MV-4-11 (cell line): ENCODE data around the gene TNRC6C.
"Not testable (repeated sequence)": the region's sequence is repeated elsewhere in the genome, so short reads cannot be mapped to it uniquely, and the experiment has no call there.

Source experiments
- DNase-seq: peaks from one replicate; lab custom pipeline; 2025; lab: John Stamatoyannopoulos, UW

The TNRC6C gene

DNA sequence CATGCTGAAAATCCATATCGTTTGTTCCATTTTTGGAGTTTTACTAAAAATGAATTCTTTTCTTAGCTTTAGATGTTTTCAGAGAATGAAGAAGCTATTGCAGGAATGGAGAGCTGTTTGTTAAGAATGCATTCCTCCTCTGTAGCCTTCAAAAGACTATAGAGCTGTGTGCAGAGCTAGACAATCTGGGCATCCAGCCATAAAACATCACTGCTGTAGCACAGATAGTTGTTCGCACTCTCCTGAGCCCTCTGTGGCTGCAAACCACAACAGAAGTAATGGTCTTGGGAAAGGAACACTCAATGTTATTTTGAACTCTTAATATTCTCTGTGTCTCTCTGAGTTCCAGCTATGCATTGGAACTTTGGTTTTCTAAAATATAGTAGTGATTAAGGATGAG lies 4.9 kb downstream of the TNRC6C start:
- DNase-seq: peak; percentile 69

DNA sequence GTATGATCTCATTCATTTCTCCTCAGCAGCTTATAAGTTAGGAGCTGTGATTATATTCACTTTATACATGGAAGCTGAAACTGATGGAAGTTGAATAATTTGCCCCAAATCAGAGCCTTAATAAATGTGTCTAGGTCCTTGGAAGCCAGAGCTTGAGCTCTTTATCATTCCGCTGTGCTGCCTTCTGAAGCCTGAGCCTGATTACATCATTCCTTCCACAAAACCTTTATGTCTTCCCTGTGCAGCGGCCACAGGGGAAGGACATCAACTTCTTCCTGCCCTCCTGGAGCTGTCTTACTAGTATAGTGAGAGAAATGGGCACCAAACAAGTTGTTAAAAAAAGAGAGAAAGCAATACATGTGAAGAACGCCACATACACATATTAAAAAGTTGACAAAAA lies 6.8 kb downstream of the TNRC6C start:
- no peak for DNase-seq

DNA sequence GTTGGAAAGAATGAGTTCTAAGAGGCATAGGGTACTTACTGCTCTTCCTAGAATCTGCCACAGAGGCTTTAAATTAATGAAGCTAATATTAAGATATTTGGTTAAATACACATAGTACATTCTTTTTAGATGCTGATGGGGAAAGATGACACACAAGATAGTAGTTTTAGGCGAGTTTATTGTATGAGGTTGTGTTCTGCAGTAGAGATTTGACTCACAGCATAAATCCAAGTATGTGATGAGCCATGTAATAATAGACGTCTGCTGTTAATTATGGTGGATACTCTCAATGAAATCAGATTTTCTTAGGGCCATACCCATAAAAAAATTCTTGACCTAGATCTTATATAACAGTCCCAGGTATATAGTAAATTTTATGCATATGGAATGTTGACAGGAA lies 8.0 kb downstream of the TNRC6C start:
- no peak for DNase-seq

DNA sequence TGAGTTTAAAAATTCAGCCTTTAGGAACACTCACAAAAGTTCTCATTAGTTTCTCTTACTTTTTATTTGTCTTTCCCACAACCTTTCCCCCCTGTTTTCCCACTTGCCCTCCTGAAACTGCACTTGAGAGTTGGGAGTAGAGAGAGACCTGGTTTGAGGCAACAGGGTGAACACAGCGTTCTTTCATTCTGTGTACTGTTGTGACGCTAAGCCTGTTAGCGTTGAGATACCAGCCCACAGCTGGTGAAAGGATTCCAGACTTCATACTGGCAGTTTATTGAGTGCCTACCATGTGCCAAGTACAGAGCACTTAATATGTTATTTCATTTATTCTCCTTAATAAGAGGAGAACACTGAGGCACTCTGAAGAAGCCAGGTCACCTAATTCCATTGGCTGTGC lies 10.3 kb downstream of the TNRC6C start:
- DNase-seq: no peak

DNA sequence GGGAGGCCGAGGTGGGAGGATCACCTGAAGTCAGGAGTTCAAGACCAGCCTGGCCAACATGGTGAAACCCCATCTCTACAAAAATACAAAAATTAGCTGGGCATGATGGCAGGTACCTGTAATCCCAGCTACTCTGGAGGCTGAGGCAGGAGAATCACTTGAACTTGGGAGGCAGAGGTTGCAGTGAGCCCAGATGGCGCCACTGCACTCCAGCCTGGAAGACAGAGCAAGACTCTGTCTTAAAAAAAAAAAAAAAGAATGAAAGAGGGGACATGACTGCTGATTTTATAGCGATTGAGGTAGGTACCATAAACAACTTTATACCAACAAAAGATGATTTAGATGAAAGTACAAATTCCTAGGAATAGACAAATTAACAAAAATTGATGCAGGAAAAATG lies 13.8 kb downstream of the TNRC6C start:
- DNase-seq: not testable (repeated sequence)

DNA sequence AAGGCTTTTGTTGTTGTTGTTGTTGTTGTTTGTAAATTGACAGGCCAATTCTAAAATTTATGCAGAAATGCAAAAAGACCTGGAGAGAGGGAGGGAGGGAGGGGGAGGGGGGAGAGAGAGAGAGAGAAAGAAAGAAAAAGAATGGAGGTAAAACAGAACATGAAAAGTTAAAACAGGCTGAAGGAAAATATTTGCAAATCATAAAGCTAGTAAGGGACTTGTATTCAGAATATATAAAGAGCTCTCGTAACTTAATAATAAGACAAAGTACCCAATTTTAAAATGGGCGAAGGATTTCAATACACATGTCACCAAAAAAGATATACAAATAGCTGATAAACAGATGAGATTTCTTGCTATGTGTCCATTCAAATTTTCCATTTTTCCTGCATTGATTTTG lies 15.4 kb downstream of the TNRC6C start:
- DNase-seq: no peak

DNA sequence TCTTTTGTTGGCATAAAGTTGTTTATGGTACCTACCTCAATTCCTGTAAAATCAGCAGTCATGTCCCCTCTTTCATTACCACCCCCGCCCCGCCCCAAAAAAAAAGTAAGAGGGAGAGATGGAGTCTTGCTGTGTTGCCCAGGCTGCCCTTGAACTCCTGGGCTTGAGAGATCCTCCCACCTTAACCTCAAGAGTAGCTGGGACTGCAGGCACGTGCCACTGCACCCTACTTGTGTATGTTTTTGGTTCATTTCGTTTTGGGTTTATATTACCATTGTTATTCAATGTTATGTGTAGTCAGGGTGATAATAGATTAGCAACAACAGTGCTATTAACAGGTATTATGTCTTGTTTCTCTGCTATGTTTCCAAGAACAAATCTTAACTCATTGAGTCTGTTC lies 15.9 kb downstream of the TNRC6C start:
- DNase-seq: no peak

DNA sequence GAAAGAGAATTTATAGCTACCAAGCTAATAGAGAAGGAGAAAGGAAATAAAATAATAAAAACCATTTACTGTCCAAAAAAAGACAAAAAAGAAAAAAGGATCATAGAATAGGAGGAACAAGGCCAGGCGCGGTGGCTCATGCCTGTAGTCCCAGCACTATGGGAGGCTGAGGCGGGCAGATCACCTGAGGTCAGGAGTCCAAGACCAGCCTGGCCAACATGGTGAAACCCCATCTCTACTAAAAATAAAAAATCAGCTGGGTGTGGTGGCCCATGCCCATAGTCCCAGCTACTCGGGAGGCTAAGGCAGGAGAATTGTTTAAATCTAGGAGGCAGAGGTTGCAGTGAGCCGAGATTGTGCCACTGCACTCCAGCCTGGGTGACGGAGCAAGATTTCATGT lies 23.9 kb downstream of the TNRC6C start:
- DNase-seq: not testable (repeated sequence)

DNA sequence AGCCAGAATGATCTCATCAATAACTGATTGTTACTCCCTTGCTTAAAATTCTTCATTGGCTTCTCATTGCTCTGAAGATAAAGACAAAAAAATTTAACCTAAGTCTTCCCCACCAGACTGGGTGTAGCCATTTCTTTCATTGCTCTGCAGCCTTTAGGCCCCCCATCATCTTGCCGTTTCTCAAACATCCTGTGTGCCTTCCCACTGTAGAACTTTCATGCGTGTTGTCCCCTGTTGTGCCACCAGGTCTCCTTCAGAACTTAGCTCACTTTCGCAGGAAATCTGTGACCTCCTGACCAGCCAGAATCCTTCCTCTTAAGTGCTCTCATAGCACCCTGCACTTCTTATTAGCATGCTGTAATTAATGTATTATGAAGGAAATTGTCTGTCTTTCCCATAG lies 31.8 kb downstream of the TNRC6C start:
- no peak for DNase-seq

DNA sequence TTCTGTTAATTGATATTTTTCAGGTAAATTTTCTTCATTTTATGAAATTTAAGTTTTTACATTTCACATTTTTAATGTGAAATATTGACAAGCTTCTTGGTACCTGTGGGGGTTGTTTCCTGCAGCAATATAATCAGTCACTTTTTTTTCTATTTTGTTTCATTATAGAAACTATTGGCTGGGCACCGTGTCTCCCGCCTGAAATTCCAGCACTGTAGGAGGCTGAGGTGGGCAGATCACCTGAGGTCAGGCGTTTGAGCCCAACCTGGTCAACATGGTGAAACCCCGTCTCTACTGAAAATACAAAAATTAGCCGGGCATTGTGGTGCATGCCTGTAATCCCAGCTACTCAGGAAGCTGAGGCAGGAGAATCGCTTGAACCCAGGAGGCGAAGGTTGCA lies 35.2 kb downstream of the TNRC6C start:
- not testable (repeated sequence) for DNase-seq

DNA sequence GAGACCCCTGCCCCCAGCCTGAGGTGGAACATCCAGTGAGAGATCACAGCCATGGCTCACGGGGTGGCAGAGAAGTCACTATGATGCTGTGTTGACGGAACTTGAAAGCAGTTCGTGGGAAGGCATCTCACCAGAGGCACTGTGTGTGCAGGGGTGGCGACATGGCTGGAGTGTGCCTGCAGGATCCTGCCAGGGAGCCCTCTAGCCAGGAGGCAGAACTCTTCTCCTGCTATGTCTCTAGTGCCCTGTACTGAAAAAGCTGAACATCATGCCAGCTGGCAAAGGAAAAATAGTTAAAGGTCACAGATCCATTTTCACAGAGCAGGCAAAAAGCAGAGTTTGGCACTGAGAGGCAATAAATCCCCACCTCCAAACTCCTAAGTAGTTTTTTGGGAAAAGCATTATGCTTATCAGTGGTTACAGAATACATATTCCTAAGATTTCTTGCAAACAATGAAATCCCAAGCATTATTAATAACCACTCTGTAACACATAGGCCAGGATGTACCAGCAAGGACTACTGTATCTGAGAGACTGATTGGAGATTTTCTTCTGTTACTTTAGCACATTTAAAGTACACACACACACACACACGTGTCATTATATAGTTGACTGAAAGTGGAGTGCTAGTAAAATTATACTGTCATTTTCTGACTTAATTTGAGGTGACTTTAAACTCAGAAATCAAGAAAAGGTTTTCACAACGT lies 36.8 kb downstream of the TNRC6C start:
- DNase-seq: no peak

DNA sequence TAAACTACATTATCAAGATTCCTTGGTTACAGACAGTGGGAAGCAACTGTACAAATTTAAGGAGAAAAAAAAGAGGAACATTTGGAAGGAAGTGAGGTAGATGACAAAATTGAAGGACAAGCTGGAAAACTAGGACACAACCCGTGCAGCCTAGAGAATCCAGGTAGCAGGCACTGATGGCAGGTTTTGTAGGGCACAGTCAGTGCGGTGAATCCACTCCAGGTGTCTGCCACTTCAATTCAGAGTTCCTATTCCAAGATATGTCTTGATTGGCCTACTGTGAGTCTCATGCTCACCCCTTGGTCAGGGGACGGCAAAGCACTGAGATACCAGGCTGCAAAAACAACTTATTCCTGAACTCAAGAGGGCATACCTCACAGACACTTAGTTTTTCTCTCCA lies 37.8 kb downstream of the TNRC6C start:
- no peak for DNase-seq

DNA sequence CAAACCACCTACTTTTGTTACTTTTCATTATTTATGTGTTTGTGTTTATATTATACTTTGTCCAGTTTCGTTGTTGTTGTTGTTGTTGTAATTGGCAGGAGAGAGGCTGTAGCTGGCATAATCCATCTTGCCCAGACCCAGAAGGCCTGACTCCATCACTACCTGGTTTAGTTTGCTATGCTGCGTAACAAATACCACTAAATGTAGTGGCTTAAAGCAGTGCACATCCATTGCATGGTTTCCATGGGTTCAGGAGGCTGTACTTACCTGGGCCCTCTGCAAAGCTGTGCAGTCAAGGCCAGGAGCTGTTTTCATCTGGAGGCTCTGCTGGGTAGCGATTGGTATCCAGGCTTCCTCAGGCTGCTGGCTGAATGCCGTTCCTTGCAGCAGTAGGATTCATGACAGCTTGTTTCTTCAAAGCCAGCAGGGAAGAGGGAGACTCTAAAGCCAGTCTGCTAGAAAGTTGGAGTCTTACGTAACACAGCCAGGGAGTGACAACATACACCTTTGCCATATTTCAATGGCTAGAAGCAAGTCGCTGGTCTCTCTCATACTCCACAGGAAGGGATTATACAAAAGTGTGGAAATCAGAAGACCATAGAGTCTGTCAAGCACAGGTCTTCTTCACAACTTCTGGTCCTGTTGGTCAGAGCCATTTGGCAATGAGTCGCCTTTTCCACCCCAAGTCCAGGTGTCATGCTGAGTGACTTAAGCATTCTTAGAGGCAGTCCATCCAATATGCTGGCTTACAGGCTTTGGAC lies 41.1 kb downstream of the TNRC6C start:
- peak; percentile 49 for DNase-seq

DNA sequence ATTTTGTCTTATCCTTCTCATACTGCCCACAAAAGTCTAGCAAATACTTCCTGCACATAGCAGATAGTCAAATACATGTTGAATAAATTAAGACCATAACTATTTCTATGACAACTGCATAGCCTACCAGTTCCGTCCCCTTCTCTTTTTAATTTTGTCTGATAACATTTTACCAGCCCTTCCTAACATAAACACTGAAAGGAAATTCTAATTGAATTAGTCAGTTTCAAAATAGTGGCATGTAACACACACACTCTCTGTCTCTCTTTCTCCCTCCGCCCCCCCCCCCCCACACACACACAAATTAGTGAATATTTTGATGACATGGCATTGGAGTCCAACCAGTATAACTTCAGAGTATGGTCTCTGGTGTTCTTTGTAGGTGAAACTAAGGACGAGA lies 41.8 kb downstream of the TNRC6C start:
- no peak for DNase-seq

DNA sequence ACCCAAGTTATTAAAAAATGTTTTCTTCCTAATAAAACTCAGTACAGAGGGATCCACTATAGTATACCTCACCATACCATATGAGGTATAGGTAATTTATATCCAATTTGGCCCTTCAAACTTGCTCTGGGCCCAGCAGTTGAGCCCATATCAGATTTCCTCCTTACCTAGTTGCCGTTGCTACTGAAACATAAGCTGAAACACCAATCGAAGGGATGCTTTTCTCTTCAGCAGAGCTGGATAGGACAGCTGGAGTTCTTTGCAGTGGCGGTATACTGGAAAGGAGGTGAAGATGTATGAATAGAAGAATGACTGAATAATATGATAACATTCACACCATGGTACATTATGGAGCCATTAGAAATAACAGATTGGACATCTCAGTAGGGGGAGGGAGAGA lies 42.7 kb downstream of the TNRC6C start:
- no peak for DNase-seq

DNA sequence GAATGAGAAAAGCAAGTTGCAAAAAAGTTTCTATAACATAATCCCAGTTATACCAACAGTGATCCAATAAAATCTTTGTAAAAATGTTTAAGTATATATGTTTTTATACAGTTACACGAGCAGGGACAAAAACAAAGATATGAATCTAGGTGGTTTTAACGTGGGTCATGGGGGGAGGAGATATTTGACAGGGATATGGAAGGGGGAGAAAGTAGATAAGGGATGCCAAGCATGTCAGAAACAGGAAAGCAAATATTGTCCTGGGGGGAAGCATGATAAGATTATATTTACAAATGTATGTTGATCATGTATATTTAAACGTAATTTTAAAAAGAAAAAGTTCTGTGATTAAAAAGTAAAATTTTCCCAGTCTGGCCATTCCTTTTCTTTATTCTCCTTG lies 43.1 kb downstream of the TNRC6C start:
- no peak for DNase-seq

DNA sequence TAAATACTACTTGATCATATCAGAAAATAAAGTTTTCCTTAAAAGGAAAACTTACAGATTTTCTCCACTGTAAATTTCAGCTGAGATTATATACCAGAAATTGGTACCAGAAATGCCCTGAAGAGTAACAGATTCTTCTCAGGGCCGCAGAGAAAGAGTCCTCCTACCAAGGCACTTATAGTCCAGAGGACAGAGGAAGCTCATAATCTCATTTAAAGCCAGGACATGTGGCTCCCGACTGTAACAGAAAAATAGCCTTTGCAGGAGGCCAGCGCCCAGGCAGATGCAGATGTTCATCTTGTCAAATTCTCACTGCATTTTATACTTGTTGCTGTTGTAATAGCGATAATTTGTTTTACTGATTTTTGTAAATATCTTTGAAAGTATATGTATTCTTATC lies 43.7 kb downstream of the TNRC6C start:
- DNase-seq: no peak

DNA sequence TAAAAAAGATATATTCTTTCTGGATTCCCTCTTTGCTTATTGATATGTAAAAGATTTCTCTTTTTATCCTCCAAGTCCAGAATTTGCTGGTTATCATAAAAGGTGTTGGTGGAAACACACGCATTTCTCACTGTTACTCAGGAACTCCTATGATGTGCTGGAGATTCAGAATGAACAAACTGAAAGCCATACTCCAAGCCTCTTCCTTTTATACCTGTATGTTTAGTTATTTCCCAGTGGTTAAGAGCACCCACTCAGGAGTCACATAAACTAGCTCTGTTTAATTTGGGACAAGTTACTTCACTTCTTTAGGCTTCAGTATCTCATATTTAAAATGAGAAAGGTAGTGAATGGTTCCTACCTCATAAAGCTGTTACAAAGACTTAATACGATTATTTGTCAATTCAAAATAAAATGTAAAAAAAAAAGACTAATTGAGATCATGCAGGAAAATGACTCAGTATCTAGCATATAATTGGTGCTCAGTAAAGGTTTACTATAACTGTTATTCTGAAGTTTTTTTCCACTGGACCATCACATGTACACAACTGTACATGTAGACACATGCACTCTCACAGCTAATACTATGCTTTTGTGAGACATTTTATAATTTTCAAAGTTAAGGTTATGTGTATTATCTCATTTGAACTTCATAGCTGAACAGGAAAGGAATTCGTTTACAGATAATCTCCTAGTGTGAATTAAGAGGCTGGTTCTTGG lies 47.1 kb downstream of the TNRC6C start:
- DNase-seq: no peak

DNA sequence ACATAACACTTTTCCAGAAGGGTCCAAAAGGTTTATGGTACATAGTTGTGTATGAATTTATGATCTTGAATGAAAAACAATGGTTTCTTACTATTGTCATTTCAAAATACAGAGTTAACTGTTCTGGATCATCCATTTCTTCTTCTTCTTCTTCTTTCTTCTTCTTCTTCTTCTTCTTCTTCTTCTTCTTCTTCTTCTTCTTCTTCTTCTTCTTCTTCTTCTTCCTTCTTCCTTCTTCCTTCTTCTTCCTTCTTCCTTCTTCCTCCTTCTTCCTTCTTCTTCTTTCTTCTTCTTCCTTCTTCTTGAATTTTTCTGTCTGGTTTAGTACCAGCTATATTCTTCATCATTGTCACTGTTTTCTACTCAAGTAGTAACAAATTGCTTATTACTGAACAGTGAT lies 47.8 kb downstream of the TNRC6C start:
- no peak for DNase-seq

DNA sequence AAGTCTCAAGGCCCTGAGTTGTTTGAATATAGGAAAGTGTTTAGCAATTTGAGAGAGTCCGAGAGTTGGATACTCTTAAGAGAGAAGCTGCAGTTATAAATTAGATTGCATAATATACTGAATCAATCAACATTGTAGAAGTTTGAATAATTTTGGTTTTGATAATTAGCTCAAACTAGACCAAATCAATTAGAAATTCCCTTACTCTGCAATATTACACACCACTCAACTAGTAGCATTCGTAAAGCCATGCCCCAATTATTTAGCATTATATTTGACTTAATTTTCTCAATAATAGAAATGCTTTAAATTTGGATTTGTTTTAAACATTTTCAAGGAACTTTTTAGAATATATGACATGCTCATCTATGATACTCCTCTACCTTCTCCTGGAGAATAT lies 49.1 kb downstream of the TNRC6C start:
- DNase-seq: no peak

DNA sequence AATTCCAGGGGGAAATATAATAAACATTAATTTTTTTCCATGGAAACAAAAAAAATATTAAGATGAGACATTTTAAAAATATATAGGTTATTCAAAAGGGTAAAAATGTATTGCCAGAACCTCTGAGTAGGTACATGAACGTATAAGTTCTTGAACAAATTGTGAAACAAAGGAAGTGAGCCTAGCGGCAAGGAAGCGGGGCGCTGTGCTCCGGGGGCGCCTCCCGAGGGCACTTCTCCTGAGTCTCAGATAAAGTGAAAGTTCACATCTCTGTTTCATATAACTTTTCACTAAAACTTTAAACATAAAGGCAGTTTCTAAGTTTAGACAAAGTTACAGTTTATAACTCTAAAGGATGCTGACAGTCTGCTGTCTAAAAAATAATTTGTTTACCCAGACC lies 52.3 kb downstream of the TNRC6C start:
- peak; percentile 35 for DNase-seq

DNA sequence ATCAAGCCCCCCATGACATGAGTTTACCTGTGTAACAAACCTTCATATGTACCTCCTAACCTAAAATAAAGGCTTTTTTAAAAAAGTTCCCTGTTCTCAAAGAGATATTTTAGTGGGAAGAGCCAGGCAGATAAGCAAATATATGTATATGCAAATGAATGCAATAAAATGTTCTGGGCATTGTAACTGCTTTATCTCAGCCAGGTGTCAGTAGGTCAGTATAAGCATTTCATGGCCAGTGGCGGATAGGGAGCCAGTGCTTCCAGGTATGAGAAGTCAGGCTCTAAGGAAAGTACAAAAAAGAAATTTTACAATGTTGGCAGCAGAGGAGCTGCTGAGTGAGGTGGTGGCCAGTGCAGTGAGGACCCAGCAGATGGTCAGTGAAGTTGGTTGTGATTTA lies 53.9 kb downstream of the TNRC6C start:
- DNase-seq: no peak
